ENCODE results near the gene FRMD4A.
A peak's percentile ranks its signal among the peaks of the same experiment; 100 is the strongest.

The FRMD4A gene

GRCh38 chr10:13671904-13672303, 658.8 kb downstream of the FRMD4A start:
- Histone ChIP-seq H3K36me3 (ENCODE audit: insufficient read depth, low read length) (peaks cover 58% of the 10 kb centered on the region; the same call in 1 of the 2 replicates), H3K9me3 (ENCODE audit: insufficient read depth, low read depth, low read length) (no peaks in the 10 kb centered on the region), H3K27ac (ENCODE audit: low read depth, low read length) (no peak overlapping the region), H3K27me3 (ENCODE audit: insufficient read depth, low read length) (no peaks in the 10 kb centered on the region), H3K4me1 (ENCODE audit: insufficient read depth, low read length) (peaks cover 26% of the 10 kb centered on the region), H3K9ac (ENCODE audit: low read depth, low read length) (no peak overlapping the region), H3K4me3 (ENCODE audit: low read length) (no peak overlapping the region)
- 97% methylated on average over 10 of the region's 10 CpGs for WGBS

- H3K9me3 ChIP-seq (ENCODE audit: insufficient read depth, low read depth, low read length): no peaks in the 10 kb centered on the region
- H3K36me3 ChIP-seq (ENCODE audit: insufficient read depth, low read length): peaks cover 66% of the 10 kb centered on the region
- H3K27ac ChIP-seq (ENCODE audit: low read depth, low read length): 0 out of 2 replicates have a peak overlapping the region, but pooled peaks have one; percentile 6
- 95% methylated on average over 10 of the region's 10 CpGs for WGBS
- H3K4me1 ChIP-seq (ENCODE audit: insufficient read depth, low read length): peaks cover 26% of the 10 kb centered on the region
- H3K4me3 ChIP-seq (ENCODE audit: low read length): no peak overlapping the region
- H3K9ac ChIP-seq (ENCODE audit: low read depth, low read length): no peak overlapping the region
- H3K27me3 ChIP-seq (ENCODE audit: insufficient read depth, low read length): no peaks in the 10 kb centered on the region
Observed at GRCh38 chr10:13670311-13670710, 660.4 kb downstream of the FRMD4A start.

DNA sequence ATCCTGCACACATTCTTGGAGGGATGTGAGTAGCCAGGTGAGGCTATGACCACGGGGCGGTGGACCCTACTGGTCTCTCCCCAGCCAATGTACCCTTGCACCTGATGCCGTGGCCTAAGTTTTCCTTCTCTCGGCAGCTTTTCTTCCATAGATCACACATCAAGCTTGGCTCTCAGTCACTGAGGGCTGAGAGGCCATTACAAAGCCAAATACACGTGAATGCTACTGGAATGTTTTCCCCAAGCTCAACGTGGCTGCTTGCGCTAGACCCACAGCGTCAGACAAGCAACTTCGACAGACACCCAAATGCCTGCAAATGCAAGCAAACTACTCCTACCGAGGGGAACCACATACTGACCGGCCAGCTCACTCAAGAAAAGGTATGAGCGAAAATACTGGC, 660.8 kb downstream of the FRMD4A start:
- 94% methylated on average over 12 of the region's 12 CpGs for WGBS
- H3K27ac ChIP-seq (ENCODE audit: low read depth, low read length): no peak overlapping the region
- no peak overlapping the region for H3K4me3 ChIP-seq (ENCODE audit: low read length)
- H3K9ac ChIP-seq (ENCODE audit: low read depth, low read length): no peak overlapping the region
- H3K27me3 ChIP-seq (ENCODE audit: insufficient read depth, low read length): no peaks in the 10 kb centered on the region
- peaks cover 26% of the 10 kb centered on the region for H3K4me1 ChIP-seq (ENCODE audit: insufficient read depth, low read length)
- H3K36me3 ChIP-seq (ENCODE audit: insufficient read depth, low read length): peaks cover 67% of the 10 kb centered on the region
- H3K9me3 ChIP-seq (ENCODE audit: insufficient read depth, low read depth, low read length): no peaks in the 10 kb centered on the region

- Histone ChIP-seq H3K36me3 (ENCODE audit: insufficient read depth, low read length) (peaks cover 65% of the 10 kb centered on the region), H3K27me3 (ENCODE audit: insufficient read depth, low read length) (no peaks in the 10 kb centered on the region), H3K9me3 (ENCODE audit: insufficient read depth, low read depth, low read length) (no peaks in the 10 kb centered on the region), H3K9ac (ENCODE audit: low read depth, low read length) (no peak overlapping the region), H3K4me1 (ENCODE audit: insufficient read depth, low read length) (peaks cover 26% of the 10 kb centered on the region), H3K27ac (ENCODE audit: low read depth, low read length) (no peak overlapping the region), H3K4me3 (ENCODE audit: low read length) (no peak overlapping the region)
- 96% methylated on average over 8 of the region's 8 CpGs for WGBS
Observed at GRCh38 chr10:13669182-13669855, 661.4 kb downstream of the FRMD4A start.

DNA sequence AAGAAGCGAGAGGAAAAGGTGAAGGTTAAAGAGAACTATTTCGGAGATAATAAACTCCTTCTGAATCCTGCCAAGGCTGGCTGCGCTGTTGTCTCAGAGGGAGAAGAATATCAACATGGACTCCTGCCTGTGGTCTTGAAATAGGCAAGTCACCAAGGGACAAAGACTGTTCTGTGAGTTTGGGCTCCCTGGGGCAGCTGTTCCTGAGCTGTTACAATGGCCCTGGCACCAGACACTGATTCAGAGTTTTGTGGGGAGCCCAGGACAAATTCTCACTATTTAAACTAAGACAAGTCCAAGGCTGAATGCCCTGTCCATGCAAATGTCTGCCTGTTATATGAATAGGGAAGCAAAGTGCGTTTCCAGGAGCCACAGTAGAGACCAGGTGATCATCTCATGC, 662.6 kb downstream of the FRMD4A start:
- no peaks in the 10 kb centered on the region for H3K27me3 ChIP-seq (ENCODE audit: insufficient read depth, low read length)
- H3K27ac ChIP-seq (ENCODE audit: low read depth, low read length): no peak overlapping the region
- H3K9ac ChIP-seq (ENCODE audit: low read depth, low read length): no peak overlapping the region
- no peaks in the 10 kb centered on the region for H3K9me3 ChIP-seq (ENCODE audit: insufficient read depth, low read depth, low read length)
- H3K4me3 ChIP-seq (ENCODE audit: low read length): no peak overlapping the region
- peaks cover 72% of the 10 kb centered on the region for H3K36me3 ChIP-seq (ENCODE audit: insufficient read depth, low read length)
- peaks cover 19% of the 10 kb centered on the region for H3K4me1 ChIP-seq (ENCODE audit: insufficient read depth, low read length)
- 94% methylated on average over 4 of the region's 4 CpGs for WGBS

GRCh38 chr10:13665516-13666262, 665.0 kb downstream of the FRMD4A start:
- 98% methylated on average over 20 of the region's 20 CpGs for WGBS
- Histone ChIP-seq H3K4me1 (ENCODE audit: insufficient read depth, low read length) (0 out of 2 replicates have a peak, but pooled peaks cover 5% of the 10 kb centered on the region), H3K27ac (ENCODE audit: low read depth, low read length) (no peak overlapping the region), H3K9me3 (ENCODE audit: insufficient read depth, low read depth, low read length) (no peaks in the 10 kb centered on the region), H3K9ac (ENCODE audit: low read depth, low read length) (no peak overlapping the region), H3K27me3 (ENCODE audit: insufficient read depth, low read length) (no peaks in the 10 kb centered on the region), H3K4me3 (ENCODE audit: low read length) (no peak overlapping the region), H3K36me3 (ENCODE audit: insufficient read depth, low read length) (peaks cover 83% of the 10 kb centered on the region)

DNA sequence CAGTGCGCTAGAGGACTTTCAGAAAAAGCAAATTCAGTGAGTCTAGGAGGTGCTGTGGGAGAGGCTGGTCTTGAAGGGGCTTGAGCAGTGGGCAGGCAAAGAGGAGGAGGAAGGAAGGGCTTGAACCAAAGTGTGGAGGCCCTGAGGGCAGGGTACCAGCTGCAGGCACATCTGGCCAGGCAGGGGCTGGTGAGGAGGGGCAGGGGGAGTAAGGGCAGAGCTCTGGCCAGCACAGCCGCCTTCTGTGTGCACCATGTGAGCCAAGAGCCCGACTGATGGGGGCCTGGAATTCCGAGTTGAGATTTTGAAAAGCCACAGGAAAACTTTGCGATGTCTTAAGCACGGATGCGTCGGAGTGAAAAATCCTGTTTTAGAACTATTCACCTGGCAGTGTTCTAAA, 669.5 kb downstream of the FRMD4A start:
- H3K27me3 ChIP-seq (ENCODE audit: insufficient read depth, low read length): no peaks in the 10 kb centered on the region
- 75% methylated on average over 8 of the region's 8 CpGs for WGBS
- H3K27ac ChIP-seq (ENCODE audit: low read depth, low read length): no peak overlapping the region
- no peaks in the 10 kb centered on the region for H3K4me1 ChIP-seq (ENCODE audit: insufficient read depth, low read length)
- peaks cover 75% of the 10 kb centered on the region for H3K36me3 ChIP-seq (ENCODE audit: insufficient read depth, low read length)
- H3K4me3 ChIP-seq (ENCODE audit: low read length): no peak overlapping the region
- H3K9ac ChIP-seq (ENCODE audit: low read depth, low read length): no peak overlapping the region
- H3K9me3 ChIP-seq (ENCODE audit: insufficient read depth, low read depth, low read length): no peaks in the 10 kb centered on the region

- H3K27ac ChIP-seq (ENCODE audit: low read depth, low read length): no peak overlapping the region
- 84% methylated on average over 7 of the region's 7 CpGs for WGBS
Observed at GRCh38 chr10:13660551-13660920, 670.2 kb downstream of the FRMD4A start.

DNA sequence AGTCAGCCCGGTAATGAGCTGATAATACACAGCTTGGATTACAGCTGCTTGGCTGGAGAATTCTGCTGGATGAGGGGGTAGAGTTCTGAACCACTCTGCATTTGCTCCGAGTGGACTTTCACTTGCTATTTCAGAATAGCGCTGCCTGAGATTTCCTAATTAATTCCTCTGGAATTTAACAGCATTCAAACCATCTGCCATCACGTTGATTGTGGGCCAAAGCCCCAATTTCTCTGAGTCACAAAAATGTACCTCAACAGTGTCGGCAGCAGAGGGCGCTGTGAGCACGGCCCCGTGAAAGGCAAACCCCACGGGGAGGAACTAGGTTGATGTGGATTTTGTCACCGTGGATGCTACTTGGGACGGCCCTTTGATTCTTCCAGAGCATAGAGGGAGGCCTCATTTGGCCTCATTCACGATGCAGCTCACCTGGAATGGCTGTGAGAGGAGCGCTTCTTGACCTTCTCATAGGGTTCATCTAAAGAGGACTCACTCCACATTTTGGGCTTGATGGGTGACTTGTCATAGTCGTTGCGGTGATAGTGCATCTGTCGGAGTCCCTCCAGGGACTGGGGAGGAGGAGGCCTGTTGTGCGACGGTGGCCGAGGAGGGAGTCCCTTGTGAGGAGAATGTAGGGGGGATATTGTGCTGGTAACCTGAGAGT, 670.7 kb downstream of the FRMD4A start:
- Histone ChIP-seq H3K9ac (ENCODE audit: low read depth, low read length) (no peak overlapping the region), H3K27me3 (ENCODE audit: insufficient read depth, low read length) (no peaks in the 10 kb centered on the region), H3K36me3 (ENCODE audit: insufficient read depth, low read length) (peaks cover 74% of the 10 kb centered on the region; the same call in 1 of the 2 replicates), H3K27ac (ENCODE audit: low read depth, low read length) (no peak overlapping the region), H3K9me3 (ENCODE audit: insufficient read depth, low read depth, low read length) (no peaks in the 10 kb centered on the region), H3K4me1 (ENCODE audit: insufficient read depth, low read length) (no peaks in the 10 kb centered on the region), H3K4me3 (ENCODE audit: low read length) (no peak overlapping the region)
- WGBS: 50% methylated on average over 19 of the region's 19 CpGs

More at GRCh38 chr10:13660551-13660920, 670.2 kb downstream of the FRMD4A start:
- no peaks in the 10 kb centered on the region for H3K27me3 ChIP-seq (ENCODE audit: insufficient read depth, low read length)
- no peaks in the 10 kb centered on the region for H3K9me3 ChIP-seq (ENCODE audit: insufficient read depth, low read depth, low read length)
- no peak overlapping the region for H3K4me3 ChIP-seq (ENCODE audit: low read length)
- H3K9ac ChIP-seq (ENCODE audit: low read depth, low read length): no peak overlapping the region
- no peaks in the 10 kb centered on the region for H3K4me1 ChIP-seq (ENCODE audit: insufficient read depth, low read length)
- H3K36me3 ChIP-seq (ENCODE audit: insufficient read depth, low read length): peaks cover 75% of the 10 kb centered on the region

GRCh38 chr10:13658871-13659685, 671.6 kb downstream of the FRMD4A start:
- peaks cover 78% of the 10 kb centered on the region for H3K36me3 ChIP-seq (ENCODE audit: insufficient read depth, low read length)
- H3K27me3 ChIP-seq (ENCODE audit: insufficient read depth, low read length): no peaks in the 10 kb centered on the region
- no peak overlapping the region for H3K27ac ChIP-seq (ENCODE audit: low read depth, low read length)
- no peak overlapping the region for H3K9ac ChIP-seq (ENCODE audit: low read depth, low read length)
- no peak overlapping the region for H3K4me3 ChIP-seq (ENCODE audit: low read length)
- H3K4me1 ChIP-seq (ENCODE audit: insufficient read depth, low read length): no peaks in the 10 kb centered on the region
- no peaks in the 10 kb centered on the region for H3K9me3 ChIP-seq (ENCODE audit: insufficient read depth, low read depth, low read length)
- 90% methylated on average over 21 of the region's 21 CpGs for WGBS

Measured in HUES64 (cell line).